Measurements from ENCODE around the gene ATM.
"Not testable (repeated sequence)": the region's sequence is repeated elsewhere in the genome, so short reads cannot be mapped to it uniquely, and the experiment has no call there.

ATM gene

GRCh38 chr11:108220721-108221336 is 2.0 kb upstream of the ATM start:
- no peak for DNase-seq (ENCODE audit: low read depth in 2 of 2)

DNA sequence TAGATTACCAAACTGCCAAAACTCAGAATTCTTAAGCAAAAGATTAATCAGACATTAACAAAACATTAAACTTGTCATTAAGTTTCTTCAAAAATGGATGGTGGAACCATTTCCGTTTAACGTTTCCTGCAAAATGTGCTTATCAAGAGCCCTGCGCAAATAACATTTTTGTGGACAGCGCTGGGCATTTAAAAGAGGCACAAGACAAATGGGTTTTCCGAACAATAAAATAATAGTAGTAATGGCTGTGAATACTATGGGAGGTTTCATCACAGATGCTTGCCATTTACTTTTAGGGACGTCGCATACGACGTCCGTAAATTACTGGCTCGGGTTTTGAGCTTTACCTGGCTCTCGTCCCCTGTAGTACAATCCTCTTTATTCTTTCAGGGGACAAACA is 1.5 kb upstream of the ATM start:
- no peak for DNase-seq (ENCODE audit: low read depth in 2 of 2)

GRCh38 chr11:108221911-108222573 is 825 bp upstream of the ATM start:
- no peak for DNase-seq (ENCODE audit: low read depth in 2 of 2)

DNA sequence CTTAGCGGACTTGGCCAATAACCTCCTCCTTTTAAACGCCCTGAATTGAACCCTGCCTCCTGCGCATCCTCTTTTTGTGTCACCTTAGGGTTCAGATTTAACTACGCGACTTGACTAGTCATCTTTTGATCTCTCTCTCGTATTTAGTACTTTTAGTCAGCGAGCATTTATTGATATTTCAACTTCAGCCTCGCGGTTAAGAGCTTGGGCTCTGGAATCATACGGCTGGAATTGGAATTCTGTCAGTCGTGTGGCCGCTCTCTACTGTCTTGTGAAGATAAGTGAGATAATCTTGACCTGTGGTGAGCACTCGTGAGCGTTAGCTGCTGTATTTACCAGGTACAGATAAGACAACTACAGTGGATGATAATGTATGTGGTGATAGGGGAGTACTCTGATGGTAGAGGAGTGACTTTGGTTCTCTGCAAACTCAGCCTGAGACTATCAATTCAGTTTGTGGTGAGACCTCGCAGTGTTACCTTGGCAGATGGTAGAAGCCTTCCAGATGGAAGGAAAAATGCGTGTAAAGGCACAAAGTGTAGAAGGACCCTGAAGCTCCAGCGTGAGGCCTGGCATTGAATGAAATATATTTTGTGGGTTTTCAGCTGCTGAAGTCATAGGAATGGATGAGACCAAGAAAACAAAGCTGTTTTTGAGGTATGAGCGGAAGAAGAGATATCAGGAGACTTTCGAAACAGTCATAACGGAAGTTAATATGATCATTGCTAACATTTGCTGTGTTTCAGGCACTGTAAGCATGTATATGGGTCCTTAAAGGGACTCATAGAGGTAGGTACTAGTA is 682 bp downstream of the ATM start:
- no peak for DNase-seq (ENCODE audit: low read depth in 2 of 2)

- DNase-seq (ENCODE audit: low read depth in 2 of 2) = no peak
Observed at GRCh38 chr11:108224366-108224765, 1.5 kb downstream of the ATM start.

DNA sequence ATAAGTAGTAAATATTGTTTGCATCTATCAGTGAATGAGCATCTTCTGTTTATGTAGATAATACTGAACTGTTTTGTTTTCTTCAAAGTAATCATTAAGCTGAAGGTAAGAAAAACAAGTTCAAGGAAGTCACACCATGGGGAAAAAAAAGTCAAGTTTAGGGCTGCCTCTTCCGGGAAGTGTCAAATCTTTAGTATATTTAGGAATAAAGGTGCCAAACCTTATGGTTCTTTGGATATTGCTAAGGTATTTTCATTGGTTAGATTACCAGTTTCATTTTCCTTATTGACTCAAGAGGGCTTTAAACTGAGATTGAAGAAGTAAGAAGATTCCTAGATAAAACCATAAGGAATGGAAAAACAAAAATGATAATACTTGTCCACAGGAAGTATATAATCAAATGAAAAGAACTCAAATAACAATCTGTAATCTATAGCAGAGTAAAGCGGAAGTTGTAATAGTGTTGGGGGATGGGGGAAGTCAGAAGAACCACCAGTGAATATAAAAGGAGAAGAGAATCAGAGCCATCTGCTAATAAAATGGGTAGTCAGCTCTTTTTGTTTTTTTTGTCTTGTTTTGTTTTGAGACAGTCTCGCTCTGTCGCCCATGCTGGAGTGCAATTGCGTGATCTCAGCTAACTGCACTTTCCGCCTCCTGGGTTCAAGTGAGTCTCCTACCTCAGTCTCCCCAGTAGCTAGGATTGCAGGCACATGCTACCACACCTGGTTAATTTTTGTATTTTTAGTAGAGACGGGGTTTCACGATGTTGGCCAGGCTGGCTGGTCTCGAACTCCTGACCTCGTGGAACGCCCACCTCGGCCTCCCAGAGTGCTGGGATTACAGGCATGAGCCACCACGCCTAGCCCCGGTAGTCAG is 2.3 kb downstream of the ATM start:
- DNase-seq (ENCODE audit: low read depth in 2 of 2) = no peak

DNA sequence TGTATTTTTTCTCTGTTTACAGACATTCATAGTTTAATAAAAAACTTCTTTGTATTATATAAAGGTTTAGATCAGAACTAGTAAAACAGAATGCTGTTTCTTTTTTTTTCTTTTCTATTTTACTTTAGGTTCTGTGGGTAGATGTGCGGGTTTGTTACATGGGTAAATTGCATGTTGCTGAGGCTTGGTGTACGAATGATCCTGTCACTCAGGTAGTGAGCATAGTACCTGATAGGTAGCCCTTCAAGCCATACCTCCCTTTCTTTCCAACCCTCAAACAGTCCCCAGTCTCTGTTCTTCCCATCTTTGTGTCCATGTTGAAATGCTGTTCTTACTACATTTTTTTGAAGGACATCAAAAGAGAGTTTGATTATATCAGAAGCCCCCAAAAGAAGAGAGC is 3.2 kb downstream of the ATM start:
- DNase-seq (ENCODE audit: low read depth in 2 of 2) = no peak

DNA sequence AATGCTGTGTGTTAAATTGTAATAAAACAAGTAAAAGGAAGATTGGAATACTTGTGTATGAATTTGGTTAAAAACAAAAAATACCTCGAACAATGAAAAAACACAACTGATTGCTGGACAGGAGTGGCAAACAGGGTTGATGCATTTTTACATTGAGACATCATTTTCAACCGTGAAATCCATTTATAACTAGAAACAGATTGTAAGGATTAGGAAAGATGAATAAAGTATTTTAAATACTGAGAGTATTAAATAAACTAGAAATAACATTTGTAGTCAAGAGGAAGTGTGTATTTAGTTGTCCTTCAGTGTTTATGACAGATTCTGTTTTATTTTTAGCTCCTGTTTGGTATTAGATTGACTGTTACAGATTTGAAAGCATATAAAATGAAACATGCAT is 5.4 kb downstream of the ATM start:
- no peak for DNase-seq (ENCODE audit: low read depth in 2 of 2)

GRCh38 chr11:108233277-108233945 is 10.5 kb downstream of the ATM start:
- no peak for DNase-seq (ENCODE audit: low read depth in 2 of 2)

- DNase-seq (ENCODE audit: low read depth in 2 of 2) = no peak
Observed at GRCh38 chr11:108235192-108235591, 12.3 kb downstream of the ATM start.

GRCh38 chr11:108235633-108236032 is 12.8 kb downstream of the ATM start:
- no peak for DNase-seq (ENCODE audit: low read depth in 2 of 2)

DNA sequence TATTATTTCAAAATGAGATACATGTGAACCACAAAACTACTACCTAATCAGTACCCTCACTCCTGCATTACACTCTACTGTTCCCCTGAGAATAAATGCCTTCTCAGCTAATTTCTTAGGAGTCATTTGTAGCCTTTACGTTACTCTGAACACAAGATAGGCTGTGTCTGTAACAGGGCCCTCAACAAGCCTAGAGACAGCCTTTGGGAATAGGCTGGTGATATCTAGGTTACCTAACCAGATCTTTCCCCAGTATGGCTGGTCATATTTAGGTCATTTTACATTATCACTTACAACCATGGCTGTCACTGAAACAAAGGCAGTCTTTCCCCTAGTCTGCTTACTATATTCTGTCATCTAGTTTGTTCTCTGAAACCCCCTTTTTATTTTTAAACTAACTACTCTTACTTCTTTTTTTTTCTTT is 14.2 kb downstream of the ATM start:
- DNase-seq (ENCODE audit: low read depth in 2 of 2) = no peak

GRCh38 chr11:108239076-108239475 is 16.2 kb downstream of the ATM start:
- no peak for DNase-seq (ENCODE audit: low read depth in 2 of 2)

GRCh38 chr11:108241330-108242037 is 18.6 kb downstream of the ATM start:
- no peak for DNase-seq (ENCODE audit: low read depth in 2 of 2)

GRCh38 chr11:108242422-108242821 is 19.6 kb downstream of the ATM start:
- DNase-seq (ENCODE audit: low read depth in 2 of 2) = no peak

- no peak for DNase-seq (ENCODE audit: low read depth in 2 of 2)
Observed at GRCh38 chr11:108246308-108246707, 23.4 kb downstream of the ATM start.

DNA sequence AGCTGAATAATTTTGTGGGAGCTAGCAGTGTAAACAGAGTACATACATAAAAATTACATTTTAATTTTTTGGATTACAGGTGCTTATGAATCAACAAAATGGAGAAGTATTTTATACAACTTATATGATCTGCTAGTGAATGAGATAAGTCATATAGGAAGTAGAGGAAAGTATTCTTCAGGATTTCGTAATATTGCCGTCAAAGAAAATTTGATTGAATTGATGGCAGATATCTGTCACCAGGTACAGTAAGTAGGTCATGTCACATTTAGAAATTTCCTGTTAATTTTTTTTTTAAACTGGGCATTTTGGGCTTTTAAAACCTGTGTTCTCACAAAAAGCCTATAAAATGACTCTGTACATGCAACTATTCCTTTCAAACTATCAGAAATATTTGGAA is 24.0 kb downstream of the ATM start:
- DNase-seq (ENCODE audit: low read depth in 2 of 2) = no peak

DNA sequence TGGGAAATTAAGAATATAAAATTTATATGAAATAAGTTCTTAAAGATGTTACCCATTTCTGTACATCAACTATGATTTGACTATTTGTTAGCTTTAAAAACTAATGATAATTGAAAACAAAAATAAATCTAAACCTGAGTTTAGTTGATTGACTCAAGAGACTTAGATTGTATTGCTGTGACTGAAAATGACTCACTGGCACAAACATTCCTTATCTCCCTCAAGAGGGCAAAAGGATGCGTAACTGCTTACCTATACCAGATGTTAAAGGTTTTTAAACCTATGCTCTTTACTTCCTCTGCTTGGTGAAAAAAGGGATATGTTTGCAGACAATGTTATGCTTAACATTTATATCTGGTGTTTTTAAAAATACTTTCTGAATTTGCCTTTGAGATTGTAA is 30.3 kb downstream of the ATM start:
- no peak for DNase-seq (ENCODE audit: low read depth in 2 of 2)

GRCh38 chr11:108269583-108269982 is 46.7 kb downstream of the ATM start:
- DNase-seq (ENCODE audit: low read depth in 2 of 2) = no peak

DNA sequence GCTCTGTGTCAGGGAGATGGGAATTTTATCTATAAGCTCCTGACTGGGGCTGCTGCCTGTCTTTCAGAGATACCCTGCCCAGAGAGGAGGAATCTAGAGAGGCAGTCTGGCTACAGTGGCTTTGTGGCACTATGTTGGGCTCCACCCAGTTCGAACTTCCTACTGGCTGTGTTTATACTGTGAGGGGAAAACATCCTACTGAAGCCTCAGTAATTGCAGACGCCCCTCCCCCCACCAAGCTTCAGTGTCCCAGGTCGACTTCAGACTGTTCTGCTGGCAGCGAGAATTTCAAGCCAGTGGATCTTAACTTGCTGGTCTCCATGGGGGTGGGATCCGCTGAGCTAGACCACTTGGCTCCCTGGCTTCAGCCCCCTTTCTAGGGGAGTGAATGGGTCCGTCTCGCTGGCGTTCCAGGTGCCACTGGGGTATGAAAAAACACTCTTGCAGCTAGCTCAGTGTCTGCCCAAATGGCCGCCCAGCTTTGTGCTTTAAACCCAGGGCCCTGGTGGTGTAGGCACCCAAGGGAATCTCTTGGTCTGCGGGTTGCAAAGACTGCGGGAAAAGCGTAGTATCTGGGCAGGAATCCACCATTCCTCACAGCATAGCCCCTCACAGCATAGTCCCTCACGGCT is 54.2 kb downstream of the ATM start:
- DNase-seq (ENCODE audit: low read depth in 2 of 2) = not testable (repeated sequence)

Data from fibroblast of skin of left quadriceps (primary cell).